HepG2 (cell line): ENCODE results near the gene SBSN. TPM values are rescaled to one million over a fixed set of nuclear protein-coding genes. Genes with fewer than 3 reads are reported as not detected.

Source experiments
- AGO2 ChIP-seq: fragments of 200-400 bp; formaldehyde crosslinking; optimal IDR thresholded peaks from 2 replicates; pipeline ENCODE3; 2017; ENCODE audit warnings: mild to moderate bottlenecking, low read depth, low read length, moderate library complexity
- MAFG ChIP-seq: sonication (generic); formaldehyde crosslinking; IDR thresholded peaks from 2 replicates; pipeline ENCODE4 v1.5.1; 2020; ENCODE audit warnings: mild to moderate bottlenecking, missing genetic modification reagents
- NBN ChIP-seq: fragments of 450-650 bp; conservative IDR thresholded peaks from 2 replicates; pipeline ENCODE4 v1.6.1; 2017
- PATZ1 ChIP-seq: sonication (generic); formaldehyde crosslinking; IDR thresholded peaks from 2 replicates; pipeline ENCODE4 v1.4.0; 2020; ENCODE audit warnings: missing genetic modification reagents
- POGZ ChIP-seq: sonication (generic); formaldehyde crosslinking; IDR thresholded peaks from 2 replicates; pipeline ENCODE4 v1.4.0; 2020; ENCODE audit warnings: mild to moderate bottlenecking, missing genetic modification reagents
- SALL1 ChIP-seq: sonication (generic); formaldehyde crosslinking; IDR thresholded peaks from 2 replicates; pipeline ENCODE4 v1.8.0; 2022; ENCODE audit warnings: mild to moderate bottlenecking, missing genetic modification reagents
- SP5 ChIP-seq: IDR thresholded peaks from 2 replicates; pipeline ENCODE4 v1.6.1; 2016; ENCODE audit warnings: low read depth, borderline replicate concordance
- TEAD2 ChIP-seq: sonication (generic); formaldehyde crosslinking; IDR thresholded peaks from 2 replicates; pipeline ENCODE4 v1.9.0; 2021; ENCODE audit warnings: missing genetic modification reagents
- ZBTB33 ChIP-seq: sonication (generic); formaldehyde crosslinking; IDR thresholded peaks from 2 replicates; pipeline ENCODE4 v1.4.0; 2020; ENCODE audit warnings: missing genetic modification reagents
- ZBTB38 ChIP-seq: sonication (generic); formaldehyde crosslinking; IDR thresholded peaks from 2 replicates; pipeline ENCODE4 v1.5.1; 2020; ENCODE audit warnings: mild to moderate bottlenecking, missing genetic modification reagents
- ZMYM3 ChIP-seq: sonication (generic); formaldehyde crosslinking; IDR thresholded peaks from 2 replicates; pipeline ENCODE4 v1.5.1; 2020; ENCODE audit warnings: mild to moderate bottlenecking, missing genetic modification reagents
- ZNF234 ChIP-seq: sonication (generic); formaldehyde crosslinking; conservative IDR thresholded peaks from 2 replicates; pipeline ENCODE4 v1.5.1; 2020; ENCODE audit warnings: mild to moderate bottlenecking, missing genetic modification reagents
- ZNF263 ChIP-seq: sonication (generic); formaldehyde crosslinking; IDR thresholded peaks from 2 replicates; pipeline ENCODE4 v1.4.0; 2020; ENCODE audit warnings: missing genetic modification reagents
- ZNF264 ChIP-seq: sonication (generic); formaldehyde crosslinking; IDR thresholded peaks from 2 replicates; pipeline ENCODE4 v1.4.0; 2020; ENCODE audit warnings: missing genetic modification reagents
- ZNF280D ChIP-seq: sonication (generic); formaldehyde crosslinking; IDR thresholded peaks from 2 replicates; pipeline ENCODE4 v1.5.1; 2020; ENCODE audit warnings: mild to moderate bottlenecking, missing genetic modification reagents
- ZNF34 ChIP-seq: sonication (generic); formaldehyde crosslinking; IDR thresholded peaks from 2 replicates; pipeline ENCODE4 v1.4.0; 2020; ENCODE audit warnings: mild to moderate bottlenecking, missing genetic modification reagents, borderline replicate concordance
- polyA plus RNA-seq, 8 experiments: library from polyadenylated mRNA; depleted of rRNA in 3 of 8; stranded (reverse) in 7 of 8; unstranded in 1 of 8; fragments of >200 nt; fragmentation: Illumina TruSeq in 4 of 8; extraction: Trizol in 4 of 8; gene quantifications; 2 replicates each; pipeline versions ENCODE4 v1.2.1 to v1.2.3, GENCODE V29; 2011 to 2016; ENCODE audit warnings: low read depth in 4 of 8, missing spikeins in 1 of 8, mixed read lengths in 1 of 8; ENCODE audit not compliant: insufficient read depth in 1 of 8
- total RNA-seq, 5 experiments: library from RNA; depleted of rRNA; stranded (reverse); fragments of >200 nt; fragmentation: Illumina TruSeq; extraction: Trizol; gene quantifications; 2 replicates each; pipeline ENCODE4 v1.2.3, GENCODE V29; 2016; ENCODE audit warnings: low read depth in 1 of 5
- TF ChIP-seq, protein P1 (sequence below): sonication (generic); formaldehyde crosslinking; IDR thresholded peaks from 2 replicates; pipeline ENCODE4 v1.4.0; 2020; ENCODE audit warnings: missing genetic modification reagents
- TF ChIP-seq, protein P2 (sequence below): sonication (generic); formaldehyde crosslinking; IDR thresholded peaks from 2 replicates; pipeline ENCODE4 v1.4.0; 2020; ENCODE audit warnings: mild to moderate bottlenecking, missing genetic modification reagents

SBSN gene
- total and polyA plus RNA-seq, 2 of the 13 experiments (the other 11 are each of a cell fraction or from before 2014, with no cell fraction given): not detected

GRCh38 chr19:35539850-35540249 is 11.7 kb upstream of the SBSN start (continued):
- TF ChIP-seq MAFG (CRISPR knock-in tag): no peak
- no peak for TF ChIP-seq TEAD2 (CRISPR knock-in tag)
- no peak for TF ChIP-seq NBN
- peak; percentile 54; the same call in 1 of the 2 replicates for TF ChIP-seq ZBTB38 (CRISPR knock-in tag)
- TF ChIP-seq ZNF263 (CRISPR knock-in tag): peak; percentile 60
- TF ChIP-seq ZNF264 (CRISPR knock-in tag): no peak
- no peak for TF ChIP-seq ZNF34 (CRISPR knock-in tag)
- 0 out of 2 replicates have a peak, but pooled peaks have one; percentile 18 for TF ChIP-seq ZMYM3 (CRISPR knock-in tag)
- TF ChIP-seq POGZ (CRISPR knock-in tag): no peak
- TF ChIP-seq SP5 (CRISPR knock-in tag): peak; percentile 20; the same call in 1 of the 2 replicates
- TF ChIP-seq, protein P1, sequence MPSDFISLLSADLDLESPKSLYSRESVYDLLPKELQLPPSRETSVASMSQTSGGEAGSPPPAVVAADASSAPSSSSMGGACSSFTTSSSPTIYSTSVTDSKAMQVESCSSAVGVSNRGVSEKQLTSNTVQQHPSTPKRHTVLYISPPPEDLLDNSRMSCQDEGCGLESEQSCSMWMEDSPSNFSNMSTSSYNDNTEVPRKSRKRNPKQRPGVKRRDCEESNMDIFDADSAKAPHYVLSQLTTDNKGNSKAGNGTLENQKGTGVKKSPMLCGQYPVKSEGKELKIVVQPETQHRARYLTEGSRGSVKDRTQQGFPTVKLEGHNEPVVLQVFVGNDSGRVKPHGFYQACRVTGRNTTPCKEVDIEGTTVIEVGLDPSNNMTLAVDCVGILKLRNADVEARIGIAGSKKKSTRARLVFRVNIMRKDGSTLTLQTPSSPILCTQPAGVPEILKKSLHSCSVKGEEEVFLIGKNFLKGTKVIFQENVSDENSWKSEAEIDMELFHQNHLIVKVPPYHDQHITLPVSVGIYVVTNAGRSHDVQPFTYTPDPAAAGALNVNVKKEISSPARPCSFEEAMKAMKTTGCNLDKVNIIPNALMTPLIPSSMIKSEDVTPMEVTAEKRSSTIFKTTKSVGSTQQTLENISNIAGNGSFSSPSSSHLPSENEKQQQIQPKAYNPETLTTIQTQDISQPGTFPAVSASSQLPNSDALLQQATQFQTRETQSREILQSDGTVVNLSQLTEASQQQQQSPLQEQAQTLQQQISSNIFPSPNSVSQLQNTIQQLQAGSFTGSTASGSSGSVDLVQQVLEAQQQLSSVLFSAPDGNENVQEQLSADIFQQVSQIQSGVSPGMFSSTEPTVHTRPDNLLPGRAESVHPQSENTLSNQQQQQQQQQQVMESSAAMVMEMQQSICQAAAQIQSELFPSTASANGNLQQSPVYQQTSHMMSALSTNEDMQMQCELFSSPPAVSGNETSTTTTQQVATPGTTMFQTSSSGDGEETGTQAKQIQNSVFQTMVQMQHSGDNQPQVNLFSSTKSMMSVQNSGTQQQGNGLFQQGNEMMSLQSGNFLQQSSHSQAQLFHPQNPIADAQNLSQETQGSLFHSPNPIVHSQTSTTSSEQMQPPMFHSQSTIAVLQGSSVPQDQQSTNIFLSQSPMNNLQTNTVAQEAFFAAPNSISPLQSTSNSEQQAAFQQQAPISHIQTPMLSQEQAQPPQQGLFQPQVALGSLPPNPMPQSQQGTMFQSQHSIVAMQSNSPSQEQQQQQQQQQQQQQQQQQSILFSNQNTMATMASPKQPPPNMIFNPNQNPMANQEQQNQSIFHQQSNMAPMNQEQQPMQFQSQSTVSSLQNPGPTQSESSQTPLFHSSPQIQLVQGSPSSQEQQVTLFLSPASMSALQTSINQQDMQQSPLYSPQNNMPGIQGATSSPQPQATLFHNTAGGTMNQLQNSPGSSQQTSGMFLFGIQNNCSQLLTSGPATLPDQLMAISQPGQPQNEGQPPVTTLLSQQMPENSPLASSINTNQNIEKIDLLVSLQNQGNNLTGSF (CRISPR knock-in tag): no peak
- TF ChIP-seq PATZ1: peak; percentile 37; the same call in 1 of the 2 replicates
- peak; percentile 40; the same call in 1 of the 2 replicates for TF ChIP-seq ZNF280D
- TF ChIP-seq ZBTB33 (CRISPR knock-in tag): peak; percentile 89
- TF ChIP-seq AGO2: peak; percentile 55
- no peak for TF ChIP-seq ZNF234 (CRISPR knock-in tag)
- peak; percentile 15; the same call in 1 of the 2 replicates for TF ChIP-seq SALL1
- TF ChIP-seq, protein P2, sequence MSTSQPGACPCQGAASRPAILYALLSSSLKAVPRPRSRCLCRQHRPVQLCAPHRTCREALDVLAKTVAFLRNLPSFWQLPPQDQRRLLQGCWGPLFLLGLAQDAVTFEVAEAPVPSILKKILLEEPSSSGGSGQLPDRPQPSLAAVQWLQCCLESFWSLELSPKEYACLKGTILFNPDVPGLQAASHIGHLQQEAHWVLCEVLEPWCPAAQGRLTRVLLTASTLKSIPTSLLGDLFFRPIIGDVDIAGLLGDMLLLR (CRISPR knock-in tag): no peak
